Activated CD4-positive, alpha-beta T cell treated with anti-CD3 and anti-CD28 coated beads for 36 hours (primary cell): Measurements from ENCODE around the gene KCNQ1OT1. TPM values are rescaled to one million over a fixed set of nuclear protein-coding genes. Genes with fewer than 3 reads are reported as not detected.

ENCODE experiments used
- ATAC-seq: fragments of 200-7000 bp; cut with Tn5 transposase; one replicate; pipeline ENCODE4 v1.10.0; 2021; ENCODE audit warnings: mild to moderate bottlenecking, moderate library complexity
- CTCF ChIA-PET: fragments of 350-600 bp; sonication (Branson Sonifier 250); formaldehyde crosslinking; loops from one replicate; lab custom pipeline; 2021; ENCODE audit warnings: antibody characterized with exemption; lab: Charles Lee
- POLR2A ChIA-PET: fragments of 350-600 bp; sonication (Branson Sonifier 250); formaldehyde crosslinking; loops from one replicate; lab custom pipeline; 2021; ENCODE audit warnings: antibody characterized with exemption, inconsistent platforms; lab: Charles Lee
- DNase-seq: peaks from one replicate; pipeline ENCODE4 v3.0.0-alpha.2; 2020
- H3K27ac Mint-ChIP-seq: one replicate; pipeline ENCODE4 v1.8.0; 2021; ENCODE audit warnings: mixed read lengths
- H3K27me3 Mint-ChIP-seq: one replicate; pipeline ENCODE4 v1.8.0; 2021; ENCODE audit warnings: mixed read lengths
- H3K36me3 Mint-ChIP-seq: one replicate; pipeline ENCODE4 v1.8.0; 2021; ENCODE audit warnings: low read depth, mixed read lengths
- H3K4me1 Mint-ChIP-seq: one replicate; pipeline ENCODE4 v1.8.0; 2021; ENCODE audit warnings: mixed read lengths
- H3K4me3 Mint-ChIP-seq: one replicate; pipeline ENCODE4 v1.8.0; 2021; ENCODE audit warnings: mild to moderate bottlenecking, moderate library complexity, mixed read lengths
- H3K9me3 Mint-ChIP-seq: one replicate; pipeline ENCODE4 v1.8.0; 2021; ENCODE audit warnings: low read depth, mixed read lengths
- intact Hi-C, 2 experiments: fragments of 100-400 bp; cut with DNase I in 1 of 2; cut with micrococcal nuclease in 1 of 2; formaldehyde crosslinking; loops; one replicate each; pipeline versions ENCODE4 v1.14.2 to v1.15.1; 2022 to 2024; cut with DNase I, micrococcal nuclease
- total RNA-seq, 2 experiments: library from RNA; stranded (reverse); gene quantifications; one replicate each; pipeline ENCODE4 v1.2.3, GENCODE V29; 2021

The KCNQ1OT1 gene
- total RNA-seq, 2 experiments from 2014 or later, result 0.16 TPM

DNA sequence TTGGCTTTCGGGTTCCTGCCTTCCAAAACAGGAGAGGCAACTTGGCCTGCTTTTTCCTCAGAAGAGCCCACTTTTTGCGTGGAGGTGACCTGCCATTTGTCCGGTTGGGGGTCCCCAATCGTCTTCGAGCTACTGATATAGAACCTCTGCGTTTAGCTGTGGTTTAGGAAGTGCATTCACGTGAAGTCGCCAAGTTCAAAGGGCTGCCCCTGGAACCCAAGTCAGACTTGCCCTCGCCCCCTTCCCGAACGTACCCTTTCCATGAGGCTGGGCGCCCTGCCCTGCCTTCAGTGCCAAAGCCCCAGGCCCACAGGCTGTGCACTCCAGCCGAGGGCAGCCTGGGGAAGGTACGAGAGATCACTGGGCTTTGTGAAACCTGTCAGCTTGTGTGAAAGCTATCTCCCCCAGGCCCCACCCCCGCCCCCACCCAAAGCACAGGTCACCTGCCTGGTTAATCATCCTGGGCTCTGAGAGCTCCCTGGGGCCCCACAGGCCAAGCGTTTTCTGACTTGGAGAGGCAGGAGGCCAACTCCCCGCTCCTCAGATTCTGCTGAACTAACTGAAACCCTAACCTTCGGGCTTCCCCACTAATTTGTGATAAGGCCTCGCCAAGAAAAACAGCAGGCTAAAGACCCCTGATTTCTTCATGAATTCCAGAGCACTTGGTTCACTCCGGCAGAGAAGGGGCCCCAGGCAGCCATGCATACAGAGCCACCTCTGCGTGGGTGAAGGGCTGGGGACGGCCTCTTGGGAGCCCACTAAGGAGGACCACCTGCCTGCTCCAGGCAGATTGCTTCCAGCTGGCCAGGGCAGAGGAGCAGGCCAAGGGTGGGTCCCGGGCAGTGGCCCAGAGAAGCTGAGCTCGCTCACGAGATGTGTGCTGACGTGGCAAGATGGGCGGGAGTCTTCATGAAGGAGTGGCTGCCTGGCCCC lies 25.8 kb upstream of the KCNQ1OT1 start:
- H3K4me3 Mint-ChIP-seq, result no peak overlapping the region
- CTCF ChIA-PET, result interaction anchor here (0.6 to 1.0 kb wide), 3 partner anchors 12 to 366 kb away, joined by 3 to 4 read pairs (median 4); no protein-coding TSS in a partner anchor
- H3K27me3 Mint-ChIP-seq, result no peaks in the 10 kb centered on the region
- no peaks in the 10 kb centered on the region for H3K4me1 Mint-ChIP-seq
- DNase-seq, result no peak
- H3K9me3 Mint-ChIP-seq, result no peaks in the 10 kb centered on the region
- no peak for ATAC-seq
- POLR2A ChIA-PET, result interaction anchor here (0.6 kb wide), 1 partner anchor 968 kb away, joined by 4 read pairs; no protein-coding TSS in a partner anchor
- intact Hi-C loops, result no loop called here
- no peak overlapping the region for H3K27ac Mint-ChIP-seq
- H3K36me3 Mint-ChIP-seq, result no peaks in the 10 kb centered on the region

- Mint-ChIP-seq H3K9me3 (no peaks in the 10 kb centered on the region), H3K4me3 (no peak overlapping the region), H3K27me3 (no peaks in the 10 kb centered on the region), H3K27ac (no peak overlapping the region), H3K4me1 (no peaks in the 10 kb centered on the region), H3K36me3 (no peaks in the 10 kb centered on the region)
- POLR2A ChIA-PET, result no interaction called here
- CTCF ChIA-PET, result interaction anchor here (0.6 to 1.0 kb wide), 2 partner anchors 12 to 167 kb away, joined by 3 to 4 read pairs; no protein-coding TSS in a partner anchor
- DNase-seq, result no peak
- intact Hi-C loops, result no loop called here
- no peak for ATAC-seq
Measured at GRCh38 chr11:2724653-2725367, 25.0 kb upstream of the KCNQ1OT1 start.

GRCh38 chr11:2724104-2724503 lies 24.3 kb upstream of the KCNQ1OT1 start:
- H3K4me1 Mint-ChIP-seq, result no peaks in the 10 kb centered on the region
- no peaks in the 10 kb centered on the region for H3K36me3 Mint-ChIP-seq
- no peak for DNase-seq
- no peaks in the 10 kb centered on the region for H3K9me3 Mint-ChIP-seq
- H3K4me3 Mint-ChIP-seq, result no peak overlapping the region
- CTCF ChIA-PET, result no interaction called here
- intact Hi-C loops, result no loop called here
- no peak overlapping the region for H3K27ac Mint-ChIP-seq
- POLR2A ChIA-PET, result no interaction called here
- H3K27me3 Mint-ChIP-seq, result no peaks in the 10 kb centered on the region
- no peak for ATAC-seq

GRCh38 chr11:2722955-2723354 lies 23.2 kb upstream of the KCNQ1OT1 start:
- H3K27ac Mint-ChIP-seq, result no peak overlapping the region
- H3K9me3 Mint-ChIP-seq, result no peaks in the 10 kb centered on the region
- no peak overlapping the region for H3K4me3 Mint-ChIP-seq
- ChIA-PET CTCF (no interaction called here), POLR2A (no interaction called here)
- intact Hi-C loops, result no loop called here
- no peaks in the 10 kb centered on the region for H3K36me3 Mint-ChIP-seq
- ATAC-seq (no peak), DNase-seq (no peak)
- H3K27me3 Mint-ChIP-seq, result no peaks in the 10 kb centered on the region
- no peaks in the 10 kb centered on the region for H3K4me1 Mint-ChIP-seq

GRCh38 chr11:2721210-2721916 lies 21.6 kb upstream of the KCNQ1OT1 start:
- CTCF ChIA-PET, result interaction anchor here (0.7 kb wide), 1 partner anchor 30 kb away, joined by 3 read pairs; no protein-coding TSS in a partner anchor
- POLR2A ChIA-PET, result no interaction called here
- Mint-ChIP-seq H3K4me3 (no peak overlapping the region), H3K36me3 (no peaks in the 10 kb centered on the region), H3K9me3 (no peaks in the 10 kb centered on the region), H3K27me3 (no peaks in the 10 kb centered on the region), H3K27ac (no peak overlapping the region), H3K4me1 (no peaks in the 10 kb centered on the region)
- ATAC-seq, result no peak
- DNase-seq, result no peak
- intact Hi-C loops, result no loop called here

DNA sequence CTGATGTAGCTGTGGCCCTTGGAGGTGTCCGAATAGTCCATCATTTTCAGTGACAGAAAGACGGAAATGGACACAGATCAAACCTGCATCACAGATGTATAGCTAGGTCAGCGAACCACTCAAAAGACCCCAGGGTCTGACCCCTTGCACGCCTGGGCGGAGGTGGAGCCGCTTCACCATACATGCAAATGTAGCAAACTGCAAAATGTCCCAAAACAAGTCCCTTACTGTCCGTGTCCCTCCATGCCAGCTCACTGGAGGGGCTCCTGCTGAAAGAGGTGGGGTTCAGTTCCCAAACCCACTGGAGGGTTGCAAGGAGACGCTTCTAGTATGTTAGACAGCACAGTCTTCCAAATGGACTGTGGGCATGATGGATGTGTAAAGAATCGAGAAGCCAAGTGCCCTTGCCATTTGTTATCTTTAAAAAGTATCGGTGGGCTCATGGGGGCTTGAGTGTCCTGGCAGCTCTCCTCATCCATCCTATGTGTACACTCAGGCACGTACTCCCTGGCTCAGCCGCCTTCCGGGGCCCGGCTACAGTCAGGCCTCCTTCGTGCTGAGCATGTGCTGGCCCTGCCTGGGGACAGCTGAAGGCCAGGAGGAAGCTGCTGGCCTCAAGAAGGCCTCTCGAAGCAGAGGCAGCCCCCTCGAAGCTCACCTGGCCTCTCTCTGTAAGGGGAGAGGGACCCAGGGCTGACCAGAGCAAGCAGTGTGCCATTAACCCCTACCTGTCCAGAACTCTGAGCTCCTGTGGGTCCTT lies 20.2 kb upstream of the KCNQ1OT1 start:
- H3K27ac Mint-ChIP-seq, result no peak overlapping the region
- H3K36me3 Mint-ChIP-seq, result no peaks in the 10 kb centered on the region
- DNase-seq, result no peak
- H3K9me3 Mint-ChIP-seq, result no peaks in the 10 kb centered on the region
- intact Hi-C loops, result no loop called here
- H3K4me3 Mint-ChIP-seq, result no peak overlapping the region
- POLR2A ChIA-PET, result no interaction called here
- CTCF ChIA-PET, result interaction anchor here (0.6 kb wide), 1 partner anchor 168 kb away, joined by 3 read pairs; no protein-coding TSS in a partner anchor
- H3K4me1 Mint-ChIP-seq, result no peaks in the 10 kb centered on the region
- ATAC-seq, result no peak
- no peaks in the 10 kb centered on the region for H3K27me3 Mint-ChIP-seq

DNA sequence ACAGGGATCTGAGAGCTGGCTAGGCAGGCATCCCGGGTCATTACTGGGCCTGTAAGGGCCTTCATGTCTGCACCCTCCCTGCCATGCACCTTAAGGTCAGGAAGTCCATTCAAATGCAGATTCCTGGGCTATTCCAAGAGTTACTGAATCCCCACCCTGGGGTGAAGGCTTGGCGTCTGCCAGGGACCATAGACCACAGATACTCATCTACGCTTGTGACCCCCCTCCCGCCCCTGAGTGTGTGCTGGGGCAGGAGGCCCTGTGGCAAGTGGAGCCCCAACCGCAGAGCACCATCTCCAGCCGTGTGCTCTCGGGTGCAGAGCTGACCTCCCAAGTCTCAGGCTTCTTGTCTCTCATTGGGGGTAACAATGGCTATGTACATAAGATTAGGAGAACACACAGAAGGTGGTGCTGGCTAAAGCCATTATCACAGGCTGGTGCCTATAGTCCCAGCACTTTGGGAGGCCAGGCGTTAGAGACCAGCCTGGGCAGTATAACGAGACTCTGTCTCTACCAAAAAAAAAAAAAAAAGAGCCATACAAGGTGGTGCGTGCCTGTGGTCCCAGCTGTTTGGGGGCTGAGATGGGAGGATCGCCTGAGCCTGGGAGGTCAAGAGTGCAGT lies 19.1 kb upstream of the KCNQ1OT1 start:
- DNase-seq (no peak), ATAC-seq (no peak)
- Mint-ChIP-seq H3K9me3 (no peaks in the 10 kb centered on the region), H3K27ac (no peak overlapping the region), H3K27me3 (no peaks in the 10 kb centered on the region), H3K4me1 (no peaks in the 10 kb centered on the region), H3K36me3 (no peaks in the 10 kb centered on the region), H3K4me3 (no peak overlapping the region)
- intact Hi-C loops, result no loop called here
- ChIA-PET CTCF (no interaction called here), POLR2A (no interaction called here)

DNA sequence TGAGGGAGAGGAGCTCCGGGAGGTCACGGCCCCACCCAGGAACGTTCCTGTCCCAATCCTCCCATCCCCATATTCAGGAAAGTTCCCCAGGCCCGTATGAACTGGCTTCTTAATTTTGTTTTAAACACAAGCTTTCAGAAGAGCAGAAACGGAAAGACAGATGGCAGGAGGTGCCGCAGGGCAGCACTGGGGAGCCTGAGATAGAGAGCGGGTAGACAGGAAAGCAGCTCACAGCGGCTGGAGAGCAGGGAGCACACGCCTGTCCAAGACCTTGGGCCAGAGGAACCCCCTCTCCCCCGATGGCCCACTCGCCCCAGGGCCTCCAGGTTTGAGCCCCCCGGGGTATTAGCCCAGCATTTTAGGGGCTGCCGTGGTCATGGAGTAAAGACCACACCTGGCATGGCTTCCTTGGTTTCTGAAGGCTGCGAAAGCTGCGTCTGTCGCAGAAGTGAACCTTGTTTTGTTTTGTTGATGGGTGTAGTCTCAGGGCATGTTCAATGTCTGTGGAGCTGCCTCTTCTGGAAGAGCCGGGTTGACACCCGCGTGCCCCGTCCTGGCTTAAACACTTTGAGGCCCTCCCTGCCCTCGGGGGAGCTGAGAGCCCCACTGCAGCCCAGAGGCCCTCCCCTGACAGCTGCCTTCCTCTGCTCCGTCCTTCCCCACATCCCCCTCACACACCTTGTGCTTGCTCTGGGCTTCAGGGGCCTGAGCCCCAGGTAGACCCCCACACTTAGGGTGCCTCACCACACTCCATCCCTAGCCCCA lies 17.9 kb upstream of the KCNQ1OT1 start:
- CTCF ChIA-PET, result interaction anchor here (0.6 to 1.2 kb wide), 3 partner anchors 26 to 440 kb away, joined by 3 to 4 read pairs (median 4); no protein-coding TSS in a partner anchor
- H3K9me3 Mint-ChIP-seq, result no peaks in the 10 kb centered on the region

GRCh38 chr11:2716376-2717095 lies 16.7 kb upstream of the KCNQ1OT1 start:
- no peaks in the 10 kb centered on the region for H3K27me3 Mint-ChIP-seq
- intact Hi-C loops, result no loop called here
- ChIA-PET CTCF (no interaction called here), POLR2A (no interaction called here)
- no peak for DNase-seq
- ATAC-seq, result no peak
- no peak overlapping the region for H3K27ac Mint-ChIP-seq
- no peaks in the 10 kb centered on the region for H3K4me1 Mint-ChIP-seq
- H3K9me3 Mint-ChIP-seq, result no peaks in the 10 kb centered on the region
- no peaks in the 10 kb centered on the region for H3K36me3 Mint-ChIP-seq
- H3K4me3 Mint-ChIP-seq, result no peak overlapping the region

More for the DNA sequence above, 17.9 kb upstream of the KCNQ1OT1 start:
- H3K27ac Mint-ChIP-seq, result no peak overlapping the region
- POLR2A ChIA-PET, result no interaction called here
- ATAC-seq (no peak), DNase-seq (no peak)
- no peaks in the 10 kb centered on the region for H3K4me1 Mint-ChIP-seq
- H3K27me3 Mint-ChIP-seq, result no peaks in the 10 kb centered on the region
- H3K36me3 Mint-ChIP-seq, result no peaks in the 10 kb centered on the region
- intact Hi-C loops, result no loop called here
- no peak overlapping the region for H3K4me3 Mint-ChIP-seq
